GM12878 (cell line): ENCODE results near the gene ZBTB44. TPM values are rescaled to one million over a fixed set of nuclear protein-coding genes. Genes with fewer than 3 reads are reported as not detected.

ENCODE experiments used
- ATAC-seq: fragments of 200-7000 bp; cut with Tn5 transposase; 3 replicates; pipeline ENCODE4 v1.9.1; 2020; ENCODE audit warnings: mild to moderate bottlenecking, moderate library complexity
- BruUV-seq: library from RNA; stranded (reverse); fragments of 400-500 nt; replicated peaks from 2 replicates; lab custom pipeline; 2021; lab: Mats Ljungman, UMichigan
- CTCF ChIA-PET: fragments of 300-600 bp; sonication (Branson Sonifier 250); formaldehyde crosslinking; extraction: SDS; loops from one replicate; lab custom pipeline; 2021; ENCODE audit warnings: inconsistent platforms; lab: Yijun Ruan, JAX
- POLR2A ChIA-PET: fragments of 350-600 bp; formaldehyde crosslinking; extraction: SDS; loops from one replicate; lab custom pipeline; 2021; ENCODE audit warnings: inconsistent platforms; lab: Charles Lee
- RAD21 ChIA-PET: fragments of 300-600 bp; sonication (Branson Sonifier 250); formaldehyde crosslinking; loops from one replicate; lab custom pipeline; 2023; ENCODE audit warnings: antibody characterized with exemption; ENCODE audit not compliant: unreplicated experiment; lab: Charles Lee
- SMC1A ChIA-PET: fragments of 300-600 bp; sonication (Branson Sonifier 250); formaldehyde crosslinking; loops from one replicate; lab custom pipeline; 2023; ENCODE audit not compliant: unreplicated experiment, uncharacterized antibody; lab: Charles Lee
- DNase-seq: peaks from one replicate; pipeline ENCODE4 v3.0.0-alpha.2; 2011; ENCODE audit warnings: low read depth, low spot score
- FAIRE-seq: peaks from 3 replicates; lab custom pipeline; 2011; peaks lifted over from hg19 to GRCh38; lab: Jason Lieb, UNC
- H2AFZ ChIP-seq: 2 replicates; pipeline ENCODE4 v1.6.0; 2011; ENCODE audit warnings: low read depth, low read length, control low read depth; ENCODE audit not compliant: control insufficient read depth
- H3K27ac ChIP-seq: 2 replicates; pipeline ENCODE4 v1.5.1; 2011; ENCODE audit warnings: control low read depth; ENCODE audit not compliant: control insufficient read depth, insufficient read depth
- H3K27me3 ChIP-seq, 2 experiments: replicated peaks in 1 of 2; 2 replicates each; pipeline versions ENCODE4 v1.6.0 to v1.6.1; 2011; ENCODE audit warnings: low read length in 1 of 2; ENCODE audit not compliant: control insufficient read depth in 2 of 2, insufficient read depth in 2 of 2
- H3K36me3 ChIP-seq, 2 experiments: 2 replicates each; pipeline ENCODE4 v1.5.1; 2011; ENCODE audit warnings: low read length in 1 of 2; ENCODE audit not compliant: control insufficient read depth in 2 of 2, insufficient read depth in 2 of 2
- H3K4me1 ChIP-seq: 2 replicates; pipeline ENCODE4 v1.6.1; 2011; ENCODE audit warnings: mild to moderate bottlenecking, low read length, moderate library complexity, mixed read lengths; ENCODE audit not compliant: control insufficient read depth, insufficient read depth
- H3K4me2 ChIP-seq: 2 replicates; pipeline ENCODE4 v1.6.0; 2011; ENCODE audit warnings: control low read depth; ENCODE audit not compliant: control insufficient read depth, insufficient read depth
- H3K4me3 ChIP-seq: fragments of 200-600 bp; sonication (generic); 2 replicates; pipeline ENCODE4 v1.5.1; 2016
- H3K79me2 ChIP-seq: 2 replicates; pipeline ENCODE4 v1.6.0; 2011; ENCODE audit warnings: low read length; ENCODE audit not compliant: control insufficient read depth, insufficient read depth
- H3K9ac ChIP-seq: 2 replicates; pipeline ENCODE4 v1.8.0; 2011; ENCODE audit warnings: low read length, control low read depth, mixed read lengths; ENCODE audit not compliant: control insufficient read depth, insufficient read depth
- H3K9me3 ChIP-seq: replicated peaks from 3 replicates; pipeline ENCODE4 v1.5.1; 2011; ENCODE audit warnings: mild to moderate bottlenecking, low read length; ENCODE audit not compliant: control insufficient read depth, insufficient read depth
- H4K20me1 ChIP-seq: 2 replicates; pipeline ENCODE4 v1.6.0; 2011; ENCODE audit not compliant: control insufficient read depth, insufficient read depth
- CTCF ChIP-seq, 3 experiments: IDR thresholded peaks in 2 of 3; conservative IDR thresholded peaks in 1 of 3; 2 replicates each; pipeline ENCODE4 v1.5.1; 2011; ENCODE audit warnings: low read depth in 3 of 3, low read length in 3 of 3, mild to moderate bottlenecking in 3 of 3, control low read depth in 2 of 3, moderate library complexity in 2 of 3, inconsistent platforms in 1 of 3, mixed read lengths in 1 of 3; ENCODE audit not compliant: control insufficient read depth in 2 of 3, insufficient read depth in 1 of 3; ENCODE audit errors: extremely low read depth in 1 of 3
- ELK1 ChIP-seq: IDR thresholded peaks from 2 replicates; pipeline ENCODE4 v1.6.1; 2012; ENCODE audit warnings: low read depth, low read length, improper control_type of control experiment
- KLF5 ChIP-seq: fragments of 450-650 bp; IDR thresholded peaks from 2 replicates; pipeline ENCODE4 v1.6.1; 2014; ENCODE audit warnings: mild to moderate bottlenecking; ENCODE audit not compliant: partially characterized antibody
- NRF1 ChIP-seq: conservative IDR thresholded peaks from 2 replicates; pipeline ENCODE4 v1.6.1; 2011; ENCODE audit warnings: mild to moderate bottlenecking, low read depth, low read length, improper control_type of control experiment
- SUZ12 ChIP-seq: fragments of 200-600 bp; sonication (generic); IDR thresholded peaks from one replicate; pipeline ENCODE4 v1.6.1; 2018; ENCODE audit warnings: antibody characterized with exemption, mild to moderate bottlenecking; ENCODE audit not compliant: unreplicated experiment
- WGBS: methylation state at CpG from one replicate; pipeline ENCODE4 v1.1.6; 2016; ENCODE audit warnings: low lambda C conversion rate; ENCODE audit not compliant: insufficient replicate concordance, insufficient coverage; ENCODE audit errors: missing lambda C conversion rate; 5-methylcytosine and 5-hydroxymethylcytosine counted together
- in situ Hi-C: fragments of 300-500 bp; cut with MboI; formaldehyde crosslinking; loops from 9 replicates; pipeline ENCODE4 v1.14.3; 2018; ENCODE audit warnings: mixed read lengths
- intact Hi-C: fragments of 100-400 bp; cut with micrococcal nuclease; formaldehyde crosslinking; loops from one replicate; pipeline ENCODE4 v1.14.2; 2022; ENCODE audit not compliant: unreplicated experiment
- polyA plus RNA-seq, 11 experiments: library from polyadenylated mRNA; depleted of rRNA in 4 of 11; unstranded in 6 of 11; stranded (reverse) in 5 of 11; fragments of >200 nt; fragmentation: Nextera tagmentation in 4 of 11; fragmentation: Illumina TruSeq in 1 of 11; extraction: Ambion mirVana in 4 of 11; extraction: Trizol in 1 of 11; gene quantifications; 1 replicate in 1 of 11; 2 replicates in 10 of 11; pipeline versions ENCODE4 v1.2.1 to v1.2.3, GENCODE V29; 2011 to 2016; ENCODE audit warnings: inconsistent platforms in 2 of 11, missing spikeins in 2 of 11, low read depth in 1 of 11
- total RNA-seq, 4 experiments: library from RNA; depleted of rRNA in 3 of 4; stranded (reverse); fragments of >200 nt in 3 of 4; fragmentation: Illumina TruSeq in 1 of 4; extraction: Trizol in 1 of 4; gene quantifications; 2 replicates each; pipeline versions ENCODE4 v1.2.1 to v1.2.3, GENCODE V29; 2013 to 2021
- TF ChIP-seq, protein P1 (sequence below): fragments of 450-650 bp; conservative IDR thresholded peaks from 2 replicates; pipeline ENCODE4 v1.6.1; 2017; ENCODE audit warnings: mild to moderate bottlenecking, moderate library complexity
- TF ChIP-seq, protein P2 (sequence below): IDR thresholded peaks from 2 replicates; pipeline ENCODE4 v1.6.1; 2011; ENCODE audit warnings: low read depth, mild to moderate bottlenecking, low read length, moderate library complexity, borderline replicate concordance; ENCODE audit errors: extremely low read depth

The ZBTB44 gene
- total and polyA plus RNA-seq, 10 of the 15 experiments (the other 5 are each of a cell fraction or from before 2014, with no cell fraction given), result 2.8 to 38.2 (median 12.2) TPM

- TF ChIP-seq, protein P1, sequence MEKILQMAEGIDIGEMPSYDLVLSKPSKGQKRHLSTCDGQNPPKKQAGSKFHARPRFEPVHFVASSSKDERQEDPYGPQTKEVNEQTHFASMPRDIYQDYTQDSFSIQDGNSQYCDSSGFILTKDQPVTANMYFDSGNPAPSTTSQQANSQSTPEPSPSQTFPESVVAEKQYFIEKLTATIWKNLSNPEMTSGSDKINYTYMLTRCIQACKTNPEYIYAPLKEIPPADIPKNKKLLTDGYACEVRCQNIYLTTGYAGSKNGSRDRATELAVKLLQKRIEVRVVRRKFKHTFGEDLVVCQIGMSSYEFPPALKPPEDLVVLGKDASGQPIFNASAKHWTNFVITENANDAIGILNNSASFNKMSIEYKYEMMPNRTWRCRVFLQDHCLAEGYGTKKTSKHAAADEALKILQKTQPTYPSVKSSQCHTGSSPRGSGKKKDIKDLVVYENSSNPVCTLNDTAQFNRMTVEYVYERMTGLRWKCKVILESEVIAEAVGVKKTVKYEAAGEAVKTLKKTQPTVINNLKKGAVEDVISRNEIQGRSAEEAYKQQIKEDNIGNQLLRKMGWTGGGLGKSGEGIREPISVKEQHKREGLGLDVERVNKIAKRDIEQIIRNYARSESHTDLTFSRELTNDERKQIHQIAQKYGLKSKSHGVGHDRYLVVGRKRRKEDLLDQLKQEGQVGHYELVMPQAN, result no peak
- TF ChIP-seq, all 136 proteins: peak for 0
These were observed 99.0 kb downstream of the ZBTB44 start (continued) for GRCh38 chr11:130215531-130216220.

- in situ Hi-C loops, result loop anchor here (10.0 kb wide), 1 partner anchor 210 kb away; the partner anchor contains the start of gene ADAMTS8
- H3K9ac ChIP-seq, result no peak overlapping the region
- no peaks in the 10 kb centered on the region for H3K9me3 ChIP-seq
- intact Hi-C loops, result no loop called here
- ChIA-PET POLR2A (no interaction called here), RAD21 (interaction anchor here (0.7 to 1.2 kb wide), 2 partner anchors 155 to 157 kb away, joined by 3 to 4 read pairs; no protein-coding TSS in a partner anchor), CTCF (interaction anchor here (1.5 kb wide), 1 partner anchor 156 kb away, joined by 5 read pairs; no protein-coding TSS in a partner anchor), SMC1A (interaction anchor here (1.4 kb wide), 1 partner anchor 156 kb away, joined by 7 read pairs; no protein-coding TSS in a partner anchor)
- WGBS, result 67% methylated on average over 6 of the region's 6 CpGs
- no peak overlapping the region for H3K4me2 ChIP-seq
- BruUV-seq, result no TSS peak
- H2AFZ ChIP-seq, result no peak overlapping the region
- no peak for TF ChIP-seq CTCF (IDR thresholded peaks at IDR 0.05 in 2 of 3, conservative IDR thresholded peaks at IDR 0.05 in 1 of 3; ENCODE audit: control insufficient read depth in 2 of 3, extremely low read depth in 1 of 3, insufficient read depth in 1 of 3, low read depth in 3 of 3, low read length in 3 of 3)
- no peak for TF ChIP-seq NRF1
- TF ChIP-seq ELK1, result no peak
- TF ChIP-seq KLF5, result no peak
- TF ChIP-seq SUZ12, result no peak
- TF ChIP-seq, protein P2, sequence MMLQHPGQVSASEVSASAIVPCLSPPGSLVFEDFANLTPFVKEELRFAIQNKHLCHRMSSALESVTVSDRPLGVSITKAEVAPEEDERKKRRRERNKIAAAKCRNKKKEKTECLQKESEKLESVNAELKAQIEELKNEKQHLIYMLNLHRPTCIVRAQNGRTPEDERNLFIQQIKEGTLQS, result no peak
- H3K27ac ChIP-seq, result no peak overlapping the region
- no peak for ATAC-seq
- H4K20me1 ChIP-seq, result peaks cover 6% of the 10 kb centered on the region; the same call in 1 of the 2 replicates
- no peaks in the 10 kb centered on the region for H3K79me2 ChIP-seq
- H3K4me1 ChIP-seq, result no peaks in the 10 kb centered on the region
- H3K27me3 ChIP-seq, result no peaks in the 10 kb centered on the region
- no peaks in the 10 kb centered on the region for H3K36me3 ChIP-seq
- FAIRE-seq, result no peak
- H3K4me3 ChIP-seq, result no peak overlapping the region
- no peak for DNase-seq
These were observed 99.7 kb downstream of the ZBTB44 start for GRCh38 chr11:130214861-130215530.
